Endothelial cell of umbilical vein (primary cell): ENCODE data around the gene PBX3.

Experiments
- CTCF ChIP-seq, 2 donors: IDR thresholded peaks; 1 replicate in 1 of 2; 2 replicates in 1 of 2; pipeline ENCODE4 v1.5.1; 2011; ENCODE audit warnings: low read length in 2 of 2, mild to moderate bottlenecking in 2 of 2, moderate library complexity in 2 of 2, control low read depth in 1 of 2, inconsistent platforms in 1 of 2, low read depth in 1 of 2; ENCODE audit not compliant: insufficient read depth in 1 of 2; ENCODE audit errors: extremely low read depth in 1 of 2
- EZH2 ChIP-seq: IDR thresholded peaks from 2 replicates; pipeline ENCODE4 v1.6.1; 2012; ENCODE audit warnings: borderline replicate concordance, low read depth, mild to moderate bottlenecking, moderate library complexity, low read length, inconsistent platforms; ENCODE audit not compliant: severe bottlenecking
- GATA2 ChIP-seq: IDR thresholded peaks from 2 replicates; pipeline ENCODE4 v1.7.0; 2011; ENCODE audit warnings: low read depth, mild to moderate bottlenecking, moderate library complexity, mixed read lengths, low read length; ENCODE audit not compliant: insufficient read length, insufficient read depth
- JUN ChIP-seq: IDR thresholded peaks from 2 replicates; pipeline ENCODE4 v1.6.1; 2011; ENCODE audit warnings: borderline replicate concordance, low read depth; ENCODE audit not compliant: insufficient read length, insufficient read depth
- MYC ChIP-seq: IDR thresholded peaks from one replicate; pipeline ENCODE4 v1.6.1; 2011; ENCODE audit warnings: mild to moderate bottlenecking, low read depth, low read length
- POLR2A ChIP-seq: IDR thresholded peaks from 2 replicates; pipeline ENCODE4 v1.6.1; 2012; ENCODE audit warnings: low read depth, mild to moderate bottlenecking, control low read depth, low read length
- POLR2AphosphoS5 ChIP-seq: IDR thresholded peaks from 2 replicates; pipeline ENCODE4 v1.6.1; 2012; ENCODE audit warnings: low read depth, mild to moderate bottlenecking, control low read depth, low read length, moderate library complexity; ENCODE audit not compliant: insufficient read depth
- TF ChIP-seq, protein P1 (sequence below): IDR thresholded peaks from 2 replicates; pipeline ENCODE4 v1.6.1; 2011; ENCODE audit not compliant: insufficient read depth, insufficient read length

DNA sequence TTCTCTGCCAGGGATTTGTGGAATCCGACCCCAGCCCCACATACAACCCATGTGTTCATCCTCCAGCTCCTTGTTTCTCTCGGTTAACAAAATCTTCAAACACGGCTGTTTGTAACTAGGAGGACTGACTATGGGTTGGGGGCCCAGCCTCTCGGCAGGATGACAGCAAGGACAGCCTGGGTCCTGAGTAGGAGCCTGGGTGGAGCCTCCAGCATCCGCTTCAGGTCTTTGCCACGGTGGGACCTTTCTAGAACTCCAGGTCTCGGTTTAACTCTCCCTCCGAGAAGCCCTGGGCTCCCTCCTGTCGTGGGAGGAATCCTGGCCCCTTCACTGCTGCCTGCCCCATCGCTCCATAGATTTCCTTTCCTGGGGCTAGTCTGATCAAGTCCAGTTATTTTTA, 248.5 kb downstream of the PBX3 start:
- TF ChIP-seq POLR2A (no peak), CTCF (IDR thresholded peaks at IDR 0.05; ENCODE audit: extremely low read depth in 1 of 2, insufficient read depth in 1 of 2, low read depth in 1 of 2, low read length in 2 of 2) (no peak), POLR2AphosphoS5 (no peak), EZH2 (no peak), JUN (no peak), MYC (no peak), GATA2 (no peak)
- TF ChIP-seq, protein P1, sequence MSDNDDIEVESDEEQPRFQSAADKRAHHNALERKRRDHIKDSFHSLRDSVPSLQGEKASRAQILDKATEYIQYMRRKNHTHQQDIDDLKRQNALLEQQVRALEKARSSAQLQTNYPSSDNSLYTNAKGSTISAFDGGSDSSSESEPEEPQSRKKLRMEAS, result no peak
